Measurements from ENCODE around the gene DGKI. TPM values are rescaled to one million over a fixed set of nuclear protein-coding genes. Genes with fewer than 3 reads are reported as not detected.

Gene DGKI
- total and polyA plus RNA-seq, 4 donors = 0.03 to 1.5 (median 0.33) TPM

GRCh38 chr7:137399827-137400823 lies 446.6 kb downstream of the DGKI start:
- H3K4me1 ChIP-seq (ENCODE audit: control insufficient read depth in 5 of 5, insufficient read depth in 5 of 5, low read length in 5 of 5) = no peaks in the 10 kb centered on the region
- DNase-seq (peak in 1 of 3 donors; percentile 15), ATAC-seq (ENCODE audit: insufficient read depth, low FRiP score) (peak; percentile 78)
- no peak overlapping the region for H3K4me3 ChIP-seq
- WGBS, 2 donors = 62 to 70% methylated on average over 7 of the region's 7 CpGs
- H3K36me3 ChIP-seq (ENCODE audit: control insufficient read depth in 4 of 4, insufficient read depth in 4 of 4, low read length in 4 of 4) = no peaks in the 10 kb centered on the region
- H3K9me3 ChIP-seq (ENCODE audit: control insufficient read depth in 4 of 4, insufficient read depth in 3 of 4, low read length in 3 of 4) = no peaks in the 10 kb centered on the region
- TF ChIP-seq CTCF (IDR thresholded peaks at IDR 0.05; ENCODE audit: control extremely low read depth, extremely low read depth) = no peak
- H3K27ac ChIP-seq (ENCODE audit: low read depth in 1 of 2, low read length in 1 of 2) = no peak overlapping the region
- no peak overlapping the region for H3K9ac ChIP-seq (ENCODE audit: insufficient read depth in 1 of 2, low read length in 2 of 2)
- no peaks in the 10 kb centered on the region for H3K27me3 ChIP-seq (ENCODE audit: control insufficient read depth in 3 of 3, insufficient read depth in 3 of 3, low read length in 2 of 3)

GRCh38 chr7:137396051-137396450 lies 450.7 kb downstream of the DGKI start:
- DNase-seq (no peak), ATAC-seq (ENCODE audit: insufficient read depth, low FRiP score) (no peak)
- H3K27ac ChIP-seq (ENCODE audit: low read depth in 1 of 2, low read length in 1 of 2) = no peak overlapping the region
- WGBS, 2 donors = 75 to 84% methylated on average over 4 of the region's 4 CpGs
- no peak for TF ChIP-seq CTCF (IDR thresholded peaks at IDR 0.05; ENCODE audit: control extremely low read depth, extremely low read depth)
- H3K36me3 ChIP-seq (ENCODE audit: control insufficient read depth in 4 of 4, insufficient read depth in 4 of 4, low read length in 4 of 4) = no peaks in the 10 kb centered on the region
- H3K9me3 ChIP-seq (ENCODE audit: control insufficient read depth in 4 of 4, insufficient read depth in 3 of 4, low read length in 3 of 4) = no peaks in the 10 kb centered on the region
- no peak overlapping the region for H3K4me3 ChIP-seq
- H3K9ac ChIP-seq (ENCODE audit: insufficient read depth in 1 of 2, low read length in 2 of 2) = no peak overlapping the region
- H3K4me1 ChIP-seq (ENCODE audit: control insufficient read depth in 5 of 5, insufficient read depth in 5 of 5, low read length in 5 of 5) = no peaks in the 10 kb centered on the region
- H3K27me3 ChIP-seq (ENCODE audit: control insufficient read depth in 3 of 3, insufficient read depth in 3 of 3, low read length in 2 of 3) = no peaks in the 10 kb centered on the region

- ATAC-seq (ENCODE audit: insufficient read depth, low FRiP score) = no peak
- Histone ChIP-seq H3K27ac (ENCODE audit: low read depth in 1 of 2, low read length in 1 of 2) (no peak overlapping the region), H3K27me3 (ENCODE audit: control insufficient read depth in 3 of 3, insufficient read depth in 3 of 3, low read length in 2 of 3) (no peaks in the 10 kb centered on the region), H3K9me3 (ENCODE audit: control insufficient read depth in 4 of 4, insufficient read depth in 3 of 4, low read length in 3 of 4) (no peaks in the 10 kb centered on the region), H3K4me1 (ENCODE audit: control insufficient read depth in 5 of 5, insufficient read depth in 5 of 5, low read length in 5 of 5) (peaks cover 0 to 2% (median 0%) of the 10 kb centered on the region in 5 donors), H3K9ac (ENCODE audit: insufficient read depth in 1 of 2, low read length in 2 of 2) (no peak overlapping the region), H3K36me3 (ENCODE audit: control insufficient read depth in 4 of 4, insufficient read depth in 4 of 4, low read length in 4 of 4) (no peaks in the 10 kb centered on the region), H3K4me3 (no peak overlapping the region)
- no peak for TF ChIP-seq CTCF (IDR thresholded peaks at IDR 0.05; ENCODE audit: control extremely low read depth, extremely low read depth)
- no peak for DNase-seq
- 84 to 85% methylated on average over 9 of the region's 9 CpGs for WGBS, 2 donors
Observed at GRCh38 chr7:137395420-137395819, 451.4 kb downstream of the DGKI start.

Data from lung (tissue), 12 donors.